Esophagus squamous epithelium (tissue), 4 donors: ENCODE measurements around the gene HUS1.
"Not testable (repeated sequence)": the region's sequence is repeated elsewhere in the genome, so short reads cannot be mapped to it uniquely, and the experiment has no call there.

ENCODE experiments used
- CTCF ChIP-seq, 6 experiments: fragments of 450-650 bp in 4 of 6; fragments of 200-600 bp in 2 of 6; sonication (generic) in 2 of 6; IDR thresholded peaks; one replicate each; pipeline ENCODE4 v1.5.1; 2016 to 2019; ENCODE audit warnings: antibody characterized with exemption in 6 of 6, mild to moderate bottlenecking in 4 of 6, moderate library complexity in 4 of 6
- POLR2A ChIP-seq, 4 donors: fragments of 450-650 bp; IDR thresholded peaks; one replicate each; pipeline ENCODE4 v1.6.1; 2017; ENCODE audit warnings: antibody characterized with exemption in 4 of 4, mild to moderate bottlenecking in 4 of 4, moderate library complexity in 3 of 4

GRCh38 chr7:47923081-47923875 is 56.1 kb downstream of the HUS1 start:
- TF ChIP-seq POLR2A, CTCF (IDR thresholded peaks at IDR 0.05): not testable (repeated sequence)
